ENCODE results near the gene KAT7.

DNA sequence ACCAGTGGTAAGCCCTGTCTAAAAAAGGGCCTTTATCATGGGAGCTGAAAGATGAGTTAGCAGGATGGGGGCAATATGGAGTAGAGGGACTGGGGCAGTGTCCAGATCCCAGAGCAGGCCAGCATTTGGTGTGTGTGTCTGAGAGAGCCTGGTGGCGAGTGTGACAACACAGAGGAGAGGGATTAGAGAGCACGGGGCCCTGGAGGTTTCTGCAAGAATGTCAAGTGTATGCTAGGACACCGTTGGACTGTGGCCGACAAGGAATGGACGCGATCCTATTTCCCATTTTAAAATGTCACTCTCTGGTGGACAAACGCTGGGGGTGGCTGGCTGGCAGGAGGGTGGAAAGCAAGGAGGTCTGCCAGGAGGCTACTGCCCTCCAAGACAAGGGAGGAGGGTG, 47.0 kb downstream of the KAT7 start:
- TF ChIP-seq, protein P1, sequence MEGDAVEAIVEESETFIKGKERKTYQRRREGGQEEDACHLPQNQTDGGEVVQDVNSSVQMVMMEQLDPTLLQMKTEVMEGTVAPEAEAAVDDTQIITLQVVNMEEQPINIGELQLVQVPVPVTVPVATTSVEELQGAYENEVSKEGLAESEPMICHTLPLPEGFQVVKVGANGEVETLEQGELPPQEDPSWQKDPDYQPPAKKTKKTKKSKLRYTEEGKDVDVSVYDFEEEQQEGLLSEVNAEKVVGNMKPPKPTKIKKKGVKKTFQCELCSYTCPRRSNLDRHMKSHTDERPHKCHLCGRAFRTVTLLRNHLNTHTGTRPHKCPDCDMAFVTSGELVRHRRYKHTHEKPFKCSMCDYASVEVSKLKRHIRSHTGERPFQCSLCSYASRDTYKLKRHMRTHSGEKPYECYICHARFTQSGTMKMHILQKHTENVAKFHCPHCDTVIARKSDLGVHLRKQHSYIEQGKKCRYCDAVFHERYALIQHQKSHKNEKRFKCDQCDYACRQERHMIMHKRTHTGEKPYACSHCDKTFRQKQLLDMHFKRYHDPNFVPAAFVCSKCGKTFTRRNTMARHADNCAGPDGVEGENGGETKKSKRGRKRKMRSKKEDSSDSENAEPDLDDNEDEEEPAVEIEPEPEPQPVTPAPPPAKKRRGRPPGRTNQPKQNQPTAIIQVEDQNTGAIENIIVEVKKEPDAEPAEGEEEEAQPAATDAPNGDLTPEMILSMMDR (conservative IDR thresholded peaks at IDR 0.05 in 1 of 2, IDR thresholded peaks at IDR 0.05 in 1 of 2; ENCODE audit: extremely low read depth in 1 of 2, insufficient read depth in 1 of 2, low read depth in 1 of 2, low read length in 2 of 2), result no peak
- no peak for TF ChIP-seq EZH2 (IDR thresholded peaks at IDR 0.05; ENCODE audit: borderline replicate concordance, low read length)

Measured in mammary epithelial cell (primary cell).